NCI-H345 treated with DMSO at 0.1 percent for 48 hours (cell line): ENCODE data around the gene NOD2.

Experiments
- DNase-seq: peaks from one replicate; lab custom pipeline; 2025; ENCODE audit not compliant: unreplicated experiment; lab: John Stamatoyannopoulos, UW

The NOD2 gene

DNA sequence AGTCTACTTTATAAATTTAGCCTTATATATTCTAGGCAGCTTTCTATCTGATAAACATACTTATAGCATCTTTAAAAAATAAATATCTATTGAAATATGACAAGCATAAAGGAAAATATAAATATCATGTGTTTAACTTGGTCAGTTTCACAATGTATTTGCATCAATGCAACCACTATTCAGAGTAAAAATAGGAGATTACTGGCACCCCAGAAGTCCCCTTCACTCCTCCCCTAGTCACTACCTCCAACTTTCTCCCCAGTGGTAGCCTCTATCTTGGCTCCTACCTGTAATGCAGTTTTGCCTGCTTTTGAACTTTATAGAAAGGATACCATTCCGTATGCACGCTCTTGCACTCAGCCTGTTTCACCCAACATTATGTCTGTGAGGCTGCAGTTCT is 3.2 kb upstream of the NOD2 start:
- DNase-seq = no peak

DNA sequence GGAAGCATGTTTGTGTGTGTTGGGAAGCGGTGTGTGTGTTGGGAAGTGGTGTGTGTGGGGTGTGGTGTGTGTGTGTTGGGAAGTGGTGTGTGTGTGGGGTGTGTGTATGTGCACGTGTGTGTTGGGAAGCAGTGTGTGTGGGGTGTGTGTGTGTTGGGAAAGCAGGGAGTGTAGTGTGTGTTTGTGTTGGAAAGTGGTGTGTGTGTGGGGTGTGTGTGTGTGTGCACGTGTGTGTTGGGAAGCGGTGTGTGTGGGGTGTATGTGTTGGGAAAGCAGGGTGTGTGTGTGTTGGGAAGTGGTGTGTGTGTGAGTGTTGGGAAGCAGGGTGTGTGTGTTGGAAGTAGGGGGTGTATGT is 785 bp upstream of the NOD2 start:
- DNase-seq = no peak

DNA sequence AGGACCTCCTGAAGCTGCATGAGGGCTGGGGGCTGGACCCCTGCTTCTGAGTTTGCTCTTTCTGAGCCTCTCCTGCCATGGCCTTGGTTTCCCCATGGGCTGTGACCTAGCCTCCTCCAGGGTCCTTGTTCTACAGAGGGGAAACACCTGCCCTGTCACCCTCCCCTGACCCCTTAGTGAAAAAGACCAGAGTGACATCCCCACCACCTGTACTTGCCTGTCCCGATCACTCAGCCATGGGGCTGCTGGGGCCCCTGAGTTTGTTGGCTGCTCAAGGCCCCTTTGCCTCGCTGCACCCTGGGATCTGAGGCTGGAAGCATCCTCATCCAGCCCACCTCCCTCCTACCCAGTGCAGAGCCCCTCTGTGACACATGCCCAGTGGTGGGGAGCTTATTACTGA is 800 bp downstream of the NOD2 start:
- no peak for DNase-seq

DNA sequence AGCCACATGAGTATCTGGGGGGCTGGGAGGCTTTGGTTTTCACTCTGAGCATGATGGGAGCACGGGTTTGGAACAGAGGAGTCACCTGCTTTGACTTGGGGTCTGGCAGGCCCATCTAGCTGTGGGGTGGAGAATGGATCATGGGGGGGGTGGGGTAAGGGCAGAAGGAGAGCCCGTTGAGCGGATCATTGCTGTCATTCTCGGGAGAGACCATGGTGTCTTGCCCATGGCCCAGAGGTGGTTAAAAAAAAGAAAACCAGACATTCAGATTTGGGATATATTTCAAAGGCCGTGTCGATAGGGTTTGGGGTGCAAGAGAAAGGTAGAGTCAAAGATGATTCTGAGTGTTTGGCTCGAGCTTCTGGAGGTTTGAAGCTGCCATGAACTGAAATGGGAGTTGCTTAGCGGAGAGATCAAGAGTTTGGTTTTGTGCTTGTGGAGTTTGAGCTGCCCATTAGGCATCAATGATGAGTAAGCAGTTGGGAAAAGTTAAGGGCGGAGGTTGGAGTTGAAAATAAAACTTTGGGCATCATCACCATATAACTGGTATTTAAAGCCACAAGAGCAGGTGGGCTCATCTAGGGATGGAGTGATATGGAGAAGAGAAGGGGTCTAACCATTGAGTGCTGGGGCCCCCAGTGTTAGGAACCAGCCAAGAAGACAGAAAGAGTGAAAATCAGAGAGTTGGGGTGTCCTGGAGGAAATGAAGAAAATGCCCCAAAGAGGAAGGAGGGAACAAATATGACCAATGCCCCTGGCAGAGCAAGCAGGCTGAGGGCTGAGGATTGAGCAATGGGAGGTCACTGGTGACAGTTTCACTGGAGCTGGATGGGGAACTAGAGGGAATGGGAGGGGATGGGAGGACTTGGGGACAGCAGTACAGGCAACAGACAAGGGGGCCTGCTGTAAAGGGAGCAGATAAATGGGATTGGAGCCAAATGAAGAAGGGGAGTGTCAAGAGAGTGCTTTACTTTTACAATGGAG is 1.9 kb downstream of the NOD2 start:
- no peak for DNase-seq

DNA sequence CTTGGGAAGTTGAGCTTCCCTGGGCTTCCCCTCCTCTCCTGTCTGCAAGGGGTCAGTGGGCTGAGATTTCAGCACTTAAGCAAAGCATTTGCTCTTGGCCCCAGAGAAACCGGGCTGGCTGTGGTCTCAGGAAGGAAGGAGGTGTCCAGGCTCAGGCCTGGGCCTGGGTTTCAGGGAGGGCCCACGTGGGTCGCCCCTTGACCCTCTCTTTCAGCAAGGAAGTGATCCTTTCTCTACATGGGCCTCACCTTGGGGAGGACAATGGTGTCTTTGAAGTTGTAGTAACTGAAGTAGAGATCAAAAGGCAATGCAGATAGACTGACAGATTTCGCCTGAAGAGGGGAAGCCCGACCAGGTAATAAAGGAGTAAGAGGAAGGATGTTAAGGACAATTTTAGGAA is 2.7 kb downstream of the NOD2 start:
- DNase-seq = no peak

DNA sequence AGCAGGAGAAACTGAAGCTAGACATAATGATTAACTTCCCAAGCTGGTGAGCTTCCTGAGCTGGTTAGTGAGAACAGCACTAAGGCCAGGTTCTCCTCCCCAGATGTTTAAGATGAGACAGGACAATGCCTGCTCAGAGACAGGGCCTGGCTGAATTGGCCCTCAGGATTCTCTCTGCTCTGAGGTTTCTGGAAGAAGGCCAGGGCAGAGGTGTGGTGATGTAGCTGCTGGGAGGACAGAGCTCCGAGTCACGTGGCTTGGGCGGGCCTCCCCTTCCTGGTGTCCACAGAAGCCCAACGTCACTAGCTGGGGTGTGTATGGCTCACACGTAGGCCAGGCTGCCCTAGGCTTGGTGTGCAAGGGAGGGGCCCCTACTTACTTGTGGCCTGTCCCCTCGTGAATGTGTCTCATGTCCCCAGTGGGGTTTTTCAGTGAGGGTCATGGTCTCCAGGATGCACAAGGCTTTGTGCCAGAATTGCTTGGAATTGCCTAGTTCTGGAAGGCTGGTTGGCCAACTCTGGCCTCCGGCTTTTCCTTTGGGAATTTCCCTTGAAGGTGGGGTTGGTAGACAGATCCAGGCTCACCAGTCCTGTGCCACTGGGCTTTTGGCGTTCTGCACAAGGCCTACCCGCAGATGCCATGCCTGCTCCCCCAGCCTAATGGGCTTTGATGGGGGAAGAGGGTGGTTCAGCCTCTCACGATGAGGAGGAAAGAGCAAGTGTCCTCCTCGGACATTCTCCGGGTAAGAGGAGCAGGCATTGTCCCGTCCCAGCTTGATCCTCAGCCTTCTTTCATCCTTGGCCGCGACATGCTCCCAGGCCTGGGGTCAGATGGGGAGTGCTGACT is 3.4 kb downstream of the NOD2 start:
- no peak for DNase-seq

DNA sequence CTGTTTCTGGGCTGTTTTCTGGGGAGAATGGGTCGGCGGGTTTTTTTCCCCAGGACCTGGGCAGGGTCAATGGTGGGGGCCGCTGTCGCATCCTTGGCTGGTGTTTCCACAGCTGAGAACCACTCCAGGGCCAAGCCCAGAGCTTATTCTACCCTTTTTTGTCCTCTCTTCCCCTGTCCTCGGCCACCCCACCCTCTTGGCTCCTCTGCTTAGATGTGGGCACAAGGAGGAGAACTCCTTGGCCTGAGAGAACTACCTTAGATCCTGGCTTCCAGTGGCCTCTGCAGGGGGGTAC is 4.0 kb downstream of the NOD2 start:
- DNase-seq = no peak

DNA sequence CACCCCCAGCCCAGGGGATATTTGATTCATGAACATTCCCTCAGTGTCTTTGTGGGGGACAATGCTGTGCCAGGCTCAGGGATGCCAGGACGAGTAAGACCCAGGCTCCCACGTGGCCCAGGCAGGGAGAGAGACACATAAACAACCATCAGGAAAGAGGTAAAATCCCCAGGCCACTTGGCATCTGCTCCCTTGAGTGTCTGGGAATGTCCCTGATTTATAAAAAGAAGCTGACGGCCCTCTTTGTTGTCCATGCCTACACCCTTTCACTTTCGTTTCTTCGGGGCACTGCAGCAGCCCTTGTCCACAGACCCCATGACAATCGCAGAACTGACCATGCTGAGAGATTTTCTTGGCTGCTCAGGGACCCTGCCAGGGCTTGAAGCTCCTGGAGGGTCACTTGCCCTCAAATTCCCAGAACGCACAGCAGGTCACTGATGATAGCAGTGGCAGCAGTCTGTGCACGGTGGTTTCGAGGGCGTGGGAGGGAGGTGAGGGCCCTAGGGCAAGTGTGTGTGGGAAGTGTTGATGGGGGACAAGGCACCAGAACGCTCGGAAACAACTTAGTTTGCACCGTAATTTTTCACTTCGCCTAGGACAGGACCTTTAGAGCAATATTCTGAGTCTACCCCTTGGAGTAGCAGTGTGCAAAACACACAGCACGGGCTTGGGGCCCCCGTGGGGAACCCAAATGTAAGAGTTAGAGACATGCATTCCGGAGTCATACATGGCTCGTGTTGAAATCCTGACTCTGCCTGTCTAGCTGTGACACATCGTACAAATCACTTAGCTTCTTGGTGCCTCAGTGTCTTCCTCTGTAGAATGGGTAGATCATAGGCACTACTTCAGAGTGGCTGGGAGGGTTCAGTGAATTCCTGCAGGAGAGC is 4.7 kb downstream of the NOD2 start:
- DNase-seq = no peak

DNA sequence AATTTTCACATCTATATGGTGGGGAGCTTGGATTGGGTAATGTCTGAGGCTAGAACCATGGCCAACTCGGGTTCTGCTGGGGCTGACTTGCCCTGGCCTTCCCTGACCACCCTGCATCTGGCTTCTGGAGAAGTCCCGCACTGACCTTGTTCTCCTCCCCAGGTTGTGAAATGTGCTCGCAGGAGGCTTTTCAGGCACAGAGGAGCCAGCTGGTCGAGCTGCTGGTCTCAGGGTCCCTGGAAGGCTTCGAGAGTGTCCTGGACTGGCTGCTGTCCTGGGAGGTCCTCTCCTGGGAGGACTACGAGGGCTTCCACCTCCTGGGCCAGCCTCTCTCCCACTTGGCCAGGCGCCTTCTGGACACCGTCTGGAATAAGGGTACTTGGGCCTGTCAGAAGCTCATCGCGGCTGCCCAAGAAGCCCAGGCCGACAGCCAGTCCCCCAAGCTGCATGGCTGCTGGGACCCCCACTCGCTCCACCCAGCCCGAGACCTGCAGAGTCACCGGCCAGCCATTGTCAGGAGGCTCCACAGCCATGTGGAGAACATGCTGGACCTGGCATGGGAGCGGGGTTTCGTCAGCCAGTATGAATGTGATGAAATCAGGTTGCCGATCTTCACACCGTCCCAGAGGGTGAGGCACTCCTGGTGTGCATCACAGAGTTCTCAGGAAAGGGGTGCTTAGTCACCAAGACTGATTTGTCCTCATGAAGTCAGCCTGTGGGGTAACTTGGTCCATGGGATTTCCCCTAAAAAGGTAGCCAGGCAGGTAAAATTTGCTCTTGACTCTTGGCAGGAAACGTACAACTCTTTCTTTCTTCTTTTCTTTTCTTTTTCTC is 6.1 kb downstream of the NOD2 start:
- DNase-seq = no peak

DNA sequence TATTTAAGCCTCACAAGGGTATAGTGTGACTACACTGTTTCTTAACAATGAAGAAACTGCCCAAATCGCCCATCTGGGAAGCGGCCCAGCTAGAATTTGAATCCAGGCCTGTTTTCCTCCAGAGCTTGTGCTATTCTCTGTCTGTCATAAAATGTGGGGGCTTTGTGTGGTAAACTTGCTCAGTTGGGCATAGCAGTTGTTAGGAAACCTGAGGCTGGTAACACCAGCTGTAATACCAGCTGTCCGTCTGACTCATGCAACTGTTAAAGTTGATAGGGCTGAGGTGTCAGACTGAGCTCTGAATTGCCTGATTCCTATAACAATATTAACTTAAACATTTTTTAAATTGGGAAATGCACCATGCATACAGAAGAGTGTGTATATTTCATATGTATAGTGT is 9.3 kb downstream of the NOD2 start:
- no peak for DNase-seq

DNA sequence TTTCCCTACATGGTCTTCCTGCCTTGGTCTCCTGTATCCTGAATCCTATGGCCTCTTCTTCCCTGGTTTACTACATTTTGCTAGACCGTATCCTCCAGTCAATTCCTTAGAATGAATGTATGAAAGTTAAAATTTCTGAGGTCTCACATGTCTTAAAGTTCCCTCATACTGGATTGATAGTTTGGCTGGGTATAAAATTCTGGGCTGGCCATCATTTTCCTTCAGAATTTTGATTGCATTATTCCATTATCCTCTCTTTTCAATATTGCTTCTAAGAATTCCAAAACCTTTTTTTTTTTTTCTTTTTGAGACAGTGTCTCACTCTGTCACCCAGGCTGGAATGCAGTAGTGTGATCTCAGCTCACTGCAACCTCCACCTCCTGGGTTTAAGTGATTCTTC is 10.8 kb downstream of the NOD2 start:
- DNase-seq = no peak

DNA sequence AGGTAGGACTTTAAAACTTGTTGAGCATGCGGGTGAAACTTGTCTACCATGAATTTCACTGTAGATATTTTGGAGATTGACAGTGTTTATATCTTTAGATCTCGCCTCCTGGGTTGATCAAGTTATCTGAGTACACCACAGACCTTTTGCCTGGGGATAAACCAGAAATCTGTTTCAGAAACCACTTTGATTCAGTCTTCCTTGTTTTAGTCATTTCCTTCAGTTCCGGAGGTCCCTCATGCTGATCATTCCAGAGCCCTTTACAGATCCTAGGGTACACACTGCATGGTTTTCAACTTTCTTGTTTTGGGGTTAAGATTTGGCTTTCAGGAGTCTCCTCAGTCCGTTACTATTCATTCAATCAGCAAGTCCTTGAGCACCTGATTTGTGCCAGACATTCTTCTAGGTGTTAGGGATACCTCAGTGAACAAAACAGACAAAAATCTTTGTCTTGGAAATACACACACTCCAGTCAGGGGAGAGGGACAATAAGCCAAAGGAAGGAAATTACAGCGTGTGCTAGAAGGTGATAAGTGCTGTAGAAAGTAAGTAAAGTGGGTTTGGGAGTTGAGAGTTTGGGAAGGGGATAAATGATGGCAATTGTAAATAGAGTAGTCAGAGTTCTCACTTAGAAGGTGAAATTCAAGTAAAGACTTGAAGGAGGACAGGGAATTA is 12.2 kb downstream of the NOD2 start:
- no peak for DNase-seq

DNA sequence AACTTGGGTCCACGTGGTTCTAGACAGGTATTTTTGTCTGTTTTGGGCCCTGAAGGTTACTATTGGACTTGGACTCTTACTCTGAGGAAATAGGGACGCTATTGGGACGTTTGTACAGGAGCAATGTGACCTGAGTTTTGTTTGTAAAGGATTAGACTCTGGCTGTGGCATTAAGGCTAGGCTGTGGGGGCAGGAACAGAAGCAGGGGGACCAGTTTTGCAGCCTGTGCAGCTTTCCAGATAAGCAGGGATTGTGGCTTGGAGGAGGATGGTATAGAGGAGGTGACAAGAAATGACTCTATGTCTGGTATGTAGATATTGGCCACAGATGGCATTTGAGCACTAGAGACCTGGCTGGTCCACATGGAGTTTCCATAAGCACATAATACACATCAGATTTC is 12.8 kb downstream of the NOD2 start:
- no peak for DNase-seq

DNA sequence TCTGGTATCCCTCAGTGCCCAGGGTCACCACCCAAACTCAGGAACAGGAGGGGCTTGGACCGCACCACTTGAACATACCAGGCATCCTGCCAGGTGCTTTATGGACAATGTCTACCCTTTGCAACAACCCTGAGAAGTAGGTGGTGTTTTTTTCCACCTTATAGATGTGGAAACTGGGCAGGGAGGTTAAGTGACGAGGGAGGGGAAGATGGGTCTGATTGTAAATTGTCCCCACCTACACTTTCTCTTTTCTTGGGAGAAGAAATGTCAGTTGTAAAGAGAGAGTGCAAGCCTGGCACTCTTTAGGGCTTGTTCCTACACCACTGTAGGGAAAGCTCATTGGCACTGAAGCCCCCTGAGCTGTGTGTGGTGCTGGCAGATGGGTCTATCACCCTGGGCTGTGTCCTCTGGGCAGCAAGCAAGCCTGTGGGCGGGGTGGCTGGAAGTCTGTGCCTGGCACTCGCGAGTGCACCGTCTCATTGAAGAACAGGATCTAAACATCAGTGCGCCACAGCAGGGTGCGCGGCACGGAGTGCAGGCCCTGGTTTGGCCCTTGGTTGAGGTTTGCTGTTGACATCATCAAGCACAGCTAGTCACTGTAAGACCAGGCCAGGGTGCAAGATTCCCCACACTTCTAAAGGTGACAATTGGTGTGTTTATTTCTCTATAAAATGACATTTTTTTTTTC is 15.1 kb downstream of the NOD2 start:
- DNase-seq = no peak

DNA sequence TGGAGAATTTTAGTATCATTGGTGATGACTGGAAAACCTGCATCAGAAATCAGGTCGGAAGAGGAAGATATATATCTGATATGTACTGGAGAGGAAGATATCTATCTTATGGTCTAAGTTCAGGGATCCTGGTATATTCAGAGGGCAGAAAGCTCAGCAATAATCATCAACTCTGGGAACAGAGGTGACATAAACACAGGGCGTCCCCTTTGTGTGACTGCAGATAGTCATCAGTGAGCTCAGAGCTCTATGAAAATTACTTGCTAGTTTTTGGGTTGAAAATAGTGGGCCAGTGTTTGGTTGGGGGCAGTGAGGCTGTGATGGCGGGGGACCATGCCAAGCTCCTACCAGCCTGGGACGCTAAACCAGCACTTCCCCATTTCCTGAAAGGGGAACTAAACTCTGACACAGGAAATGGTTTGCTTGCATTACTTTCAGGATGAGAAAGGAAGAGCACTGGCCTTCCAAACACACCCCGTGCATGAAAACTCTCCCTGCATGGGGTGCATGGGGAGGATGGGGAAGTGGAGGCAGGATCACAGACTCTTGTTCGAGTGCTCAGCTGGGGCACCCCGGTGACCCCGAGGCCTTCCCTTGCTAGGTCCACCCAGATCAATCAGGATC is 15.8 kb downstream of the NOD2 start:
- DNase-seq = no peak

DNA sequence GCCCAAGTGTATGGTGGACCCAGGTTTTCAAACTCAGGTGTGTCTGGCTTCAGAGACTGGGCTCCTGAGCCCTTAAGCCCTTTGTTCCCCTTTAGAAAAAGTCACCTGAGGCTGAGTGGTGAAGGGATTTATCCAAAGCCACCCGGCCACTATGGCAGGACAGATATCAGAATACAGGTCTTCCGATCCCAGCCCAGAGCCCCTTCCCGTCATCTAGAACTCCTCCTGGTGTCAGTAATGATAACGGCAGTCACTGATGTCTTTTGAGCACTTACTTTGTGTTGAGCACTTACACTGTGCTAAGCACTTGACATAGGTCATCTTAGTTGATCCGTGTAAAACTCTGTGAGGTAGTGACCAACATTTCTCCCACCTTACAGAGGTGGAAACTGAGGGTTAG is 16.6 kb downstream of the NOD2 start:
- DNase-seq = no peak

DNA sequence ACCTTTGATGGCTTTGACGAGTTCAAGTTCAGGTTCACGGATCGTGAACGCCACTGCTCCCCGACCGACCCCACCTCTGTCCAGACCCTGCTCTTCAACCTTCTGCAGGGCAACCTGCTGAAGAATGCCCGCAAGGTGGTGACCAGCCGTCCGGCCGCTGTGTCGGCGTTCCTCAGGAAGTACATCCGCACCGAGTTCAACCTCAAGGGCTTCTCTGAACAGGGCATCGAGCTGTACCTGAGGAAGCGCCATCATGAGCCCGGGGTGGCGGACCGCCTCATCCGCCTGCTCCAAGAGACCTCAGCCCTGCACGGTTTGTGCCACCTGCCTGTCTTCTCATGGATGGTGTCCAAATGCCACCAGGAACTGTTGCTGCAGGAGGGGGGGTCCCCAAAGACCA is 17.6 kb downstream of the NOD2 start:
- DNase-seq = no peak

DNA sequence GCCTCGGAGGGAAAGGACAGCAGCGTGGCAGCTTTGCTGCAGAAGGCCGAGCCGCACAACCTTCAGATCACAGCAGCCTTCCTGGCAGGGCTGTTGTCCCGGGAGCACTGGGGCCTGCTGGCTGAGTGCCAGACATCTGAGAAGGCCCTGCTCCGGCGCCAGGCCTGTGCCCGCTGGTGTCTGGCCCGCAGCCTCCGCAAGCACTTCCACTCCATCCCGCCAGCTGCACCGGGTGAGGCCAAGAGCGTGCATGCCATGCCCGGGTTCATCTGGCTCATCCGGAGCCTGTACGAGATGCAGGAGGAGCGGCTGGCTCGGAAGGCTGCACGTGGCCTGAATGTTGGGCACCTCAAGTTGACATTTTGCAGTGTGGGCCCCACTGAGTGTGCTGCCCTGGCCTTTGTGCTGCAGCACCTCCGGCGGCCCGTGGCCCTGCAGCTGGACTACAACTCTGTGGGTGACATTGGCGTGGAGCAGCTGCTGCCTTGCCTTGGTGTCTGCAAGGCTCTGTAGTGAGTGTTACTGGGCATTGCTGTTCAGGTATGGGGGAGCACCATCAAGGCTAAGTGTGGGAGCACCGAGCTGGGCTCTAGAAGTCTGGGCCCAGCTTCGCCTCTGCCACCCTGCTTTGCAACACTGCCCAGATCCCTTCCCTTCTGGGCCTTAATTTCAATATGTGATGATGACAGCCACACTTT is 18.6 kb downstream of the NOD2 start:
- DNase-seq = no peak

DNA sequence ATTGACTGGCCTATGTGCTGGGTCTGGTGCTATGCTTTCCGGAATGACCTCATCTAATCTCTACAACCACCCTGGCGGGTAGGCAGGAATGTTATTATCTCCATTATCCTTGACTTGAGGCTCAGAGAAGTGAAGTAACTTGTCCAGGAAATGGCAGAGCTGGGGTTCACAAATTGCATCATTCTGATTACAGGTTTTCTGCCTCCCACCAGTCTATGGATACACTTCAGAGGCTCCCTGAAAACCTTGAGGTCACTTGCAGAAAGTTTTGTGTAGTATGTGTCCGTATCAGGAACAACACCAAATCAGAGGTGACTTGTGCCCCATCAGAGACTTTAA is 19.1 kb downstream of the NOD2 start:
- DNase-seq = no peak
